ENCODE data around the gene SIGLEC8.

Gene SIGLEC8

GRCh38 chr19:51493776-51494175, 35.5 kb upstream of the SIGLEC8 start:
- Histone ChIP-seq H3K27me3 (ENCODE audit: control insufficient read depth in 5 of 5, insufficient read depth in 4 of 5, low read length in 5 of 5) (peaks cover 0 to 8% (median 2%) of the 10 kb centered on the region in 5 donors), H3K4me1 (ENCODE audit: control insufficient read depth in 5 of 5, insufficient read depth in 5 of 5, low read length in 5 of 5) (peaks cover 0 to 6% (median 0%) of the 10 kb centered on the region in 5 donors), H3K9me3 (ENCODE audit: control insufficient read depth in 5 of 5, low read length in 5 of 5) (peaks cover 0 to 2% (median 0%) of the 10 kb centered on the region in 5 donors), H3K36me3 (ENCODE audit: control insufficient read depth in 5 of 5, insufficient read depth in 5 of 5, low read length in 5 of 5) (no peaks in the 10 kb centered on the region), H3K4me3 (ENCODE audit: low read depth in 1 of 5, low read length in 5 of 5) (no peak overlapping the region), H3K27ac (ENCODE audit: low read depth, low read length) (no peak overlapping the region), H3K9ac (ENCODE audit: low read length in 5 of 5) (no peak overlapping the region)

GRCh38 chr19:51491586-51491985, 33.3 kb upstream of the SIGLEC8 start:
- Histone ChIP-seq H3K9ac (ENCODE audit: low read length in 5 of 5) (no peak overlapping the region), H3K4me1 (ENCODE audit: control insufficient read depth in 5 of 5, insufficient read depth in 5 of 5, low read length in 5 of 5) (peaks cover 0 to 6% (median 0%) of the 10 kb centered on the region in 5 donors), H3K4me3 (ENCODE audit: low read depth in 1 of 5, low read length in 5 of 5) (no peak overlapping the region), H3K36me3 (ENCODE audit: control insufficient read depth in 5 of 5, insufficient read depth in 5 of 5, low read length in 5 of 5) (no peaks in the 10 kb centered on the region), H3K27me3 (ENCODE audit: control insufficient read depth in 5 of 5, insufficient read depth in 4 of 5, low read length in 5 of 5) (peaks cover 0 to 5% (median 2%) of the 10 kb centered on the region in 5 donors), H3K27ac (ENCODE audit: low read depth, low read length) (no peak overlapping the region), H3K9me3 (ENCODE audit: control insufficient read depth in 5 of 5, low read length in 5 of 5) (peaks cover 0 to 2% (median 0%) of the 10 kb centered on the region in 5 donors)

GRCh38 chr19:51490676-51491075, 32.4 kb upstream of the SIGLEC8 start:
- Histone ChIP-seq H3K36me3 (ENCODE audit: control insufficient read depth in 5 of 5, insufficient read depth in 5 of 5, low read length in 5 of 5) (no peaks in the 10 kb centered on the region), H3K4me3 (ENCODE audit: low read depth in 1 of 5, low read length in 5 of 5) (no peak overlapping the region), H3K9me3 (ENCODE audit: control insufficient read depth in 5 of 5, low read length in 5 of 5) (peaks cover 0 to 2% (median 0%) of the 10 kb centered on the region in 5 donors), H3K27me3 (ENCODE audit: control insufficient read depth in 5 of 5, insufficient read depth in 4 of 5, low read length in 5 of 5) (peaks cover 0 to 12% (median 2%) of the 10 kb centered on the region in 5 donors), H3K4me1 (ENCODE audit: control insufficient read depth in 5 of 5, insufficient read depth in 5 of 5, low read length in 5 of 5) (peaks cover 0 to 6% (median 0%) of the 10 kb centered on the region in 5 donors), H3K9ac (ENCODE audit: low read length in 5 of 5) (no peak overlapping the region), H3K27ac (ENCODE audit: low read depth, low read length) (no peak overlapping the region)

- no peaks in the 10 kb centered on the region for H3K36me3 ChIP-seq (ENCODE audit: control insufficient read depth in 5 of 5, insufficient read depth in 5 of 5, low read length in 5 of 5)
- peaks cover 0 to 6% (median 0%) of the 10 kb centered on the region in 5 donors for H3K4me1 ChIP-seq (ENCODE audit: control insufficient read depth in 5 of 5, insufficient read depth in 5 of 5, low read length in 5 of 5)
- no peak overlapping the region for H3K4me3 ChIP-seq (ENCODE audit: low read depth in 1 of 5, low read length in 5 of 5)
- H3K9me3 ChIP-seq (ENCODE audit: control insufficient read depth in 5 of 5, low read length in 5 of 5) = peaks cover 0 to 2% (median 0%) of the 10 kb centered on the region in 5 donors
- H3K27ac ChIP-seq (ENCODE audit: low read depth, low read length) = no peak overlapping the region
- H3K27me3 ChIP-seq (ENCODE audit: control insufficient read depth in 5 of 5, insufficient read depth in 4 of 5, low read length in 5 of 5) = peaks cover 0 to 26% (median 5%) of the 10 kb centered on the region in 5 donors
- H3K9ac ChIP-seq (ENCODE audit: low read length in 5 of 5) = no peak overlapping the region
Measured at GRCh38 chr19:51489113-51489512, 30.9 kb upstream of the SIGLEC8 start.

GRCh38 chr19:51488491-51488890, 30.2 kb upstream of the SIGLEC8 start:
- Histone ChIP-seq H3K4me3 (ENCODE audit: low read depth in 1 of 5, low read length in 5 of 5) (no peak overlapping the region), H3K27ac (ENCODE audit: low read depth, low read length) (no peak overlapping the region), H3K9ac (ENCODE audit: low read length in 5 of 5) (no peak overlapping the region), H3K4me1 (ENCODE audit: control insufficient read depth in 5 of 5, insufficient read depth in 5 of 5, low read length in 5 of 5) (peaks cover 0 to 4% (median 0%) of the 10 kb centered on the region in 5 donors), H3K9me3 (ENCODE audit: control insufficient read depth in 5 of 5, low read length in 5 of 5) (peaks cover 0 to 2% (median 0%) of the 10 kb centered on the region in 5 donors), H3K36me3 (ENCODE audit: control insufficient read depth in 5 of 5, insufficient read depth in 5 of 5, low read length in 5 of 5) (no peaks in the 10 kb centered on the region), H3K27me3 (ENCODE audit: control insufficient read depth in 5 of 5, insufficient read depth in 4 of 5, low read length in 5 of 5) (peaks cover 0 to 30% (median 8%) of the 10 kb centered on the region in 5 donors)

- no peaks in the 10 kb centered on the region for H3K36me3 ChIP-seq (ENCODE audit: control insufficient read depth in 5 of 5, insufficient read depth in 5 of 5, low read length in 5 of 5)
- H3K9me3 ChIP-seq (ENCODE audit: control insufficient read depth in 5 of 5, low read length in 5 of 5) = no peaks in the 10 kb centered on the region
- no peak overlapping the region for H3K27ac ChIP-seq (ENCODE audit: low read depth, low read length)
- H3K9ac ChIP-seq (ENCODE audit: low read length in 5 of 5) = no peak overlapping the region
- peaks cover 0 to 31% (median 14%) of the 10 kb centered on the region in 5 donors for H3K27me3 ChIP-seq (ENCODE audit: control insufficient read depth in 5 of 5, insufficient read depth in 4 of 5, low read length in 5 of 5)
- no peak overlapping the region for H3K4me3 ChIP-seq (ENCODE audit: low read depth in 1 of 5, low read length in 5 of 5)
- H3K4me1 ChIP-seq (ENCODE audit: control insufficient read depth in 5 of 5, insufficient read depth in 5 of 5, low read length in 5 of 5) = no peaks in the 10 kb centered on the region
Measured at GRCh38 chr19:51485960-51486660, 27.9 kb upstream of the SIGLEC8 start.

GRCh38 chr19:51480590-51480989, 22.3 kb upstream of the SIGLEC8 start:
- H3K36me3 ChIP-seq (ENCODE audit: control insufficient read depth in 5 of 5, insufficient read depth in 5 of 5, low read length in 5 of 5) = no peaks in the 10 kb centered on the region
- H3K27ac ChIP-seq (ENCODE audit: low read depth, low read length) = no peak overlapping the region
- no peak overlapping the region for H3K9ac ChIP-seq (ENCODE audit: low read length in 5 of 5)
- peaks cover 5 to 44% (median 26%) of the 10 kb centered on the region in 5 donors for H3K27me3 ChIP-seq (ENCODE audit: control insufficient read depth in 5 of 5, insufficient read depth in 4 of 5, low read length in 5 of 5)
- no peak overlapping the region for H3K4me3 ChIP-seq (ENCODE audit: low read depth in 1 of 5, low read length in 5 of 5)
- peaks cover 0 to 5% (median 3%) of the 10 kb centered on the region in 5 donors for H3K9me3 ChIP-seq (ENCODE audit: control insufficient read depth in 5 of 5, low read length in 5 of 5)
- no peaks in the 10 kb centered on the region for H3K4me1 ChIP-seq (ENCODE audit: control insufficient read depth in 5 of 5, insufficient read depth in 5 of 5, low read length in 5 of 5)

GRCh38 chr19:51479531-51480331, 21.5 kb upstream of the SIGLEC8 start:
- H3K4me1 ChIP-seq (ENCODE audit: control insufficient read depth in 5 of 5, insufficient read depth in 5 of 5, low read length in 5 of 5) = no peaks in the 10 kb centered on the region
- H3K9me3 ChIP-seq (ENCODE audit: control insufficient read depth in 5 of 5, low read length in 5 of 5) = peaks cover 0 to 5% (median 3%) of the 10 kb centered on the region in 5 donors
- H3K36me3 ChIP-seq (ENCODE audit: control insufficient read depth in 5 of 5, insufficient read depth in 5 of 5, low read length in 5 of 5) = no peaks in the 10 kb centered on the region
- H3K27ac ChIP-seq (ENCODE audit: low read depth, low read length) = no peak overlapping the region
- no peak overlapping the region for H3K4me3 ChIP-seq (ENCODE audit: low read depth in 1 of 5, low read length in 5 of 5)
- peaks cover 5 to 35% (median 24%) of the 10 kb centered on the region in 5 donors for H3K27me3 ChIP-seq (ENCODE audit: control insufficient read depth in 5 of 5, insufficient read depth in 4 of 5, low read length in 5 of 5)
- H3K9ac ChIP-seq (ENCODE audit: low read length in 5 of 5) = no peak overlapping the region

GRCh38 chr19:51478381-51479234, 20.4 kb upstream of the SIGLEC8 start, which contains the start of gene CEACAM18:
Gene CEACAM18 (plus strand): TSS chr19:51478539.
- Histone ChIP-seq H3K9me3 (ENCODE audit: control insufficient read depth in 5 of 5, low read length in 5 of 5) (peaks cover 0 to 5% (median 3%) of the 10 kb centered on the region in 5 donors), H3K4me1 (ENCODE audit: control insufficient read depth in 5 of 5, insufficient read depth in 5 of 5, low read length in 5 of 5) (no peaks in the 10 kb centered on the region), H3K36me3 (ENCODE audit: control insufficient read depth in 5 of 5, insufficient read depth in 5 of 5, low read length in 5 of 5) (no peaks in the 10 kb centered on the region), H3K27ac (ENCODE audit: low read depth, low read length) (no peak within 1 kb of the TSS), H3K27me3 (ENCODE audit: control insufficient read depth in 5 of 5, insufficient read depth in 4 of 5, low read length in 5 of 5) (peaks cover 5 to 29% (median 22%) of the 10 kb centered on the region in 5 donors), H3K4me3 (ENCODE audit: low read depth in 1 of 5, low read length in 5 of 5) (no peak within 1 kb of the TSS), H3K9ac (ENCODE audit: low read length in 5 of 5) (no peak within 1 kb of the TSS)
